ENCODE data around the gene HEATR1. TPM values are rescaled to one million over a fixed set of nuclear protein-coding genes. Genes with fewer than 3 reads are reported as not detected.

The HEATR1 gene
- total and polyA plus RNA-seq, 2 donors (not counting 1 experiment from before 2014, with no cell fraction given): 6.1 to 50.6 TPM

- H3K4me1 Mint-ChIP-seq: peaks cover 12% of the 10 kb centered on the region
- peaks cover 0 to 3% (median 1%) of the 10 kb centered on the region in 4 experiments for H3K27me3 ChIP-seq (replicated peaks in 1 of 4; ENCODE audit: control extremely low read depth in 1 of 4, control insufficient read depth in 3 of 4, insufficient read depth in 4 of 4, low read length in 3 of 4)
- H4K20me1 ChIP-seq (ENCODE audit: control insufficient read depth, insufficient read depth, low read length, poor library complexity, severe bottlenecking): no peaks in the 10 kb centered on the region
- no peak overlapping the region for H3K4me2 ChIP-seq (replicated peaks; ENCODE audit: low read depth, low read length, poor library complexity, severe bottlenecking)
- ChIA-PET POLR2A (no interaction called here), CTCF (interaction anchor here (1.0 to 1.1 kb wide), 2 partner anchors 11 to 15 kb away, joined by 3 to 4 read pairs; no protein-coding TSS in a partner anchor)
- H3K27ac Mint-ChIP-seq: no peak overlapping the region
- no peak for TF ChIP-seq EZH2 (IDR thresholded peaks at IDR 0.05; ENCODE audit: borderline replicate concordance, insufficient read depth, low read depth, low read length, poor library complexity, severe bottlenecking)
- no peak for TF ChIP-seq CTCF (IDR thresholded peaks at IDR 0.05)
- H3K9me3 ChIP-seq (ENCODE audit: control extremely low read depth in 1 of 3, control insufficient read depth in 2 of 3, insufficient read depth in 1 of 3, low read length in 2 of 3): no peaks in the 10 kb centered on the region
- no peaks in the 10 kb centered on the region for H3K36me3 ChIP-seq (replicated peaks in 1 of 2; ENCODE audit: control extremely low read depth in 1 of 2, control insufficient read depth in 1 of 2, extremely low read depth in 1 of 2, insufficient read depth in 2 of 2, low read length in 1 of 2)
- peaks cover 9 to 12% of the 10 kb centered on the region in 2 donors for H3K4me1 ChIP-seq (ENCODE audit: control insufficient read depth in 2 of 2, insufficient read depth in 2 of 2, low read length in 2 of 2)
- 83% methylated on average over 3 of the region's 6 CpGs for WGBS (ENCODE audit: insufficient coverage)
- ATAC-seq (ENCODE audit: low read depth) (no peak), DNase-seq (no peak)
- no peaks in the 10 kb centered on the region for H3K9me3 Mint-ChIP-seq (ENCODE audit: insufficient read depth)
- peaks cover 14% of the 10 kb centered on the region for H3K27me3 Mint-ChIP-seq
- intact Hi-C loops (cut with micrococcal nuclease): no loop called here
- H3K4me3 Mint-ChIP-seq: no peak overlapping the region
- H3K9ac ChIP-seq (ENCODE audit: low read length): no peak overlapping the region
- H3K27ac ChIP-seq (ENCODE audit: low read length in 2 of 2): no peak overlapping the region
- no peak overlapping the region for H3K4me3 ChIP-seq (ENCODE audit: control extremely low read depth in 1 of 5, extremely low read depth in 1 of 5, insufficient read depth in 1 of 5, low read depth in 2 of 5, low read length in 4 of 5)
- H2AFZ ChIP-seq (ENCODE audit: insufficient read depth, low read depth, low read length, poor library complexity, severe bottlenecking): no peak overlapping the region
- no peaks in the 10 kb centered on the region for H3K79me2 ChIP-seq (ENCODE audit: control insufficient read depth, insufficient read depth, low read length)
Measured at GRCh38 chr1:236501093-236501492, 103.2 kb downstream of the HEATR1 start.

Other genes starting within 250 kb of the HEATR1 start
- gene EDARADD, start 210.2 kb downstream of the HEATR1 start, total RNA-seq: not detected in 2 replicates
- 0.15 TPM in 1 of 2 replicates, not detected in the other for gene EDARADD, start 210.2 kb downstream of the HEATR1 start, polyA plus RNA-seq
- 64.9 and 67.0 TPM in 2 replicates for gene LGALS8, start 80.5 kb downstream of the HEATR1 start, total RNA-seq
- gene LGALS8, start 80.5 kb downstream of the HEATR1 start, polyA plus RNA-seq: 38.0 and 45.6 TPM in 2 replicates
- 0.30 TPM in 1 of 2 replicates, not detected in the other for gene ACTN2, start 82.0 kb upstream of the HEATR1 start, total RNA-seq
- gene ACTN2, start 82.0 kb upstream of the HEATR1 start, polyA plus RNA-seq: not detected in 2 replicates
- gene MTR, start 190.8 kb upstream of the HEATR1 start, total RNA-seq: 49.1 and 50.4 TPM in 2 replicates
- 9.9 and 13.6 TPM in 2 replicates for gene MTR, start 190.8 kb upstream of the HEATR1 start, polyA plus RNA-seq

Data from B cell (primary cell).